Naive thymus-derived CD8-positive, alpha-beta T cell (primary cell): ENCODE data around the gene RGS13. TPM values are rescaled to one million over a fixed set of nuclear protein-coding genes. Genes with fewer than 3 reads are reported as not detected.

Experiments used
- ATAC-seq, 2 donors: fragments of 150-1000 bp; cut with Tn5 transposase in 1 of 2; sonication (Bioruptor Pico), chemical (Tn5 transposase) in 1 of 2; 1 replicate in 1 of 2; 2 replicates in 1 of 2; pipeline ENCODE4 v1.10.0; 2021; ENCODE audit warnings: mild to moderate bottlenecking in 2 of 2, moderate library complexity in 2 of 2
- POLR2A ChIA-PET: fragments of 350-600 bp; sonication (Branson Sonifier 250); formaldehyde crosslinking; loops from one replicate; lab custom pipeline; 2021; ENCODE audit warnings: antibody characterized with exemption; lab: Charles Lee
- DNase-seq, 10 donors: peaks; one replicate each; pipeline versions ENCODE4 v3.0.0 to v3.0.0-alpha.2; 2020 to 2022
- H3K27ac Mint-ChIP-seq, 10 donors: one replicate each; pipeline ENCODE4 v1.8.0; 2020 to 2022; ENCODE audit warnings: mild to moderate bottlenecking in 10 of 10, mixed read lengths in 10 of 10, moderate library complexity in 4 of 10, inconsistent platforms in 1 of 10
- H3K27me3 Mint-ChIP-seq, 5 donors: one replicate each; pipeline ENCODE4 v1.8.0; 2021 to 2022; ENCODE audit warnings: mixed read lengths in 5 of 5
- H3K36me3 Mint-ChIP-seq, 3 donors: one replicate each; pipeline ENCODE4 v1.8.0; 2020 to 2022; ENCODE audit warnings: mixed read lengths in 3 of 3, mild to moderate bottlenecking in 2 of 3, inconsistent platforms in 1 of 3
- H3K4me1 Mint-ChIP-seq, 4 donors: one replicate each; pipeline ENCODE4 v1.8.0; 2021 to 2022; ENCODE audit warnings: mixed read lengths in 4 of 4
- H3K4me3 Mint-ChIP-seq, 10 donors: one replicate each; pipeline ENCODE4 v1.8.0; 2020 to 2022; ENCODE audit warnings: mild to moderate bottlenecking in 10 of 10, mixed read lengths in 10 of 10, moderate library complexity in 6 of 10, inconsistent platforms in 1 of 10
- H3K9me3 Mint-ChIP-seq, 9 donors: one replicate each; pipeline ENCODE4 v1.8.0; 2020 to 2022; ENCODE audit warnings: mixed read lengths in 9 of 9, mild to moderate bottlenecking in 3 of 9, inconsistent platforms in 1 of 9, moderate library complexity in 1 of 9
- polyA plus RNA-seq, 3 donors: library from polyadenylated mRNA; unstranded; fragments of 300-500 nt; fragmentation: Illumina TruSeq; gene quantifications; one replicate each; pipeline ENCODE4 v1.2.3, GENCODE V29; 2021
- total RNA-seq, 8 experiments: library from RNA in 2 of 8; stranded (reverse) in 2 of 8; gene quantifications; one replicate each; pipeline ENCODE4 v1.2.3 and lab custom pipeline; 2021 to 2026

RGS13 gene
- total and polyA plus RNA-seq, 5 experiments from 2014 or later = not detected

GRCh38 chr1:192630521-192631287 lies 5.2 kb upstream of the RGS13 start:
- DNase-seq = no peak
- Mint-ChIP-seq H3K27ac (no peak overlapping the region), H3K27me3 (peaks cover 0 to 13% (median 2%) of the 10 kb centered on the region in 5 donors), H3K36me3 (no peaks in the 10 kb centered on the region), H3K4me1 (no peaks in the 10 kb centered on the region), H3K4me3 (no peak overlapping the region), H3K9me3 (no peaks in the 10 kb centered on the region)
- ATAC-seq = no peak
- POLR2A ChIA-PET = no interaction called here

DNA sequence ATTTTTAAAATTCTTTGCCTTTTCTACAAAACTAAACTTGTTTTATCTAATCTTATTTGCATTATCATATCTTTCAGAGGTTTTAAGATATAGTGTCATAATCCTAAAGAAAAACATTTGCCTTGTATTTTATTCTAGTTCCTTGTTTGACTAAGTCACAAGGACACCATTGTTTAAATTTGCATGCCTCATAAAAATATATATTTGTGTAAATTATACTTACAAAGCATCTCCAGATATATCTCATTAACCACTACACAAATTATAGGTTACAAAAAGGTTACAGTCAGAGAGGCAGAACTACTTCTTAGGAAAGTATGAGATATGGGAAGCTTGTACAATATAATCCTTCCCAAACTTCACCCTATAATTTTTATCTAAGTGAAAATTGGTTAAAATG lies 4.2 kb upstream of the RGS13 start:
- POLR2A ChIA-PET = no interaction called here

GRCh38 chr1:192632188-192632587 lies 3.8 kb upstream of the RGS13 start:
- Mint-ChIP-seq H3K4me1 (no peaks in the 10 kb centered on the region), H3K27me3 (peaks cover 0 to 14% (median 2%) of the 10 kb centered on the region in 5 donors), H3K36me3 (no peaks in the 10 kb centered on the region), H3K4me3 (no peak overlapping the region), H3K9me3 (no peaks in the 10 kb centered on the region), H3K27ac (no peak overlapping the region)
- POLR2A ChIA-PET = no interaction called here
- DNase-seq = no peak
- ATAC-seq = no peak

More for the DNA sequence above, 4.2 kb upstream of the RGS13 start:
- no peaks in the 10 kb centered on the region for H3K9me3 Mint-ChIP-seq
- no peak for DNase-seq
- no peaks in the 10 kb centered on the region for H3K4me1 Mint-ChIP-seq
- ATAC-seq = no peak
- H3K27me3 Mint-ChIP-seq = peaks cover 0 to 13% (median 2%) of the 10 kb centered on the region in 5 donors
- no peak overlapping the region for H3K4me3 Mint-ChIP-seq
- no peak overlapping the region for H3K27ac Mint-ChIP-seq
- no peaks in the 10 kb centered on the region for H3K36me3 Mint-ChIP-seq

GRCh38 chr1:192632641-192633532 lies 3.1 kb upstream of the RGS13 start:
- no peaks in the 10 kb centered on the region for H3K9me3 Mint-ChIP-seq
- no peaks in the 10 kb centered on the region for H3K36me3 Mint-ChIP-seq
- no peak overlapping the region for H3K4me3 Mint-ChIP-seq
- peaks cover 0 to 14% (median 2%) of the 10 kb centered on the region in 5 donors for H3K27me3 Mint-ChIP-seq
- POLR2A ChIA-PET = no interaction called here
- H3K4me1 Mint-ChIP-seq = no peaks in the 10 kb centered on the region
- no peak for DNase-seq
- ATAC-seq = no peak
- no peak overlapping the region for H3K27ac Mint-ChIP-seq

GRCh38 chr1:192633533-192634253 lies 2.3 kb upstream of the RGS13 start:
- no peak for DNase-seq
- Mint-ChIP-seq H3K36me3 (no peaks in the 10 kb centered on the region), H3K27ac (no peak overlapping the region), H3K27me3 (peaks cover 0 to 15% (median 2%) of the 10 kb centered on the region in 5 donors), H3K4me1 (no peaks in the 10 kb centered on the region), H3K4me3 (no peak overlapping the region), H3K9me3 (no peaks in the 10 kb centered on the region)
- POLR2A ChIA-PET = no interaction called here
- no peak for ATAC-seq

DNA sequence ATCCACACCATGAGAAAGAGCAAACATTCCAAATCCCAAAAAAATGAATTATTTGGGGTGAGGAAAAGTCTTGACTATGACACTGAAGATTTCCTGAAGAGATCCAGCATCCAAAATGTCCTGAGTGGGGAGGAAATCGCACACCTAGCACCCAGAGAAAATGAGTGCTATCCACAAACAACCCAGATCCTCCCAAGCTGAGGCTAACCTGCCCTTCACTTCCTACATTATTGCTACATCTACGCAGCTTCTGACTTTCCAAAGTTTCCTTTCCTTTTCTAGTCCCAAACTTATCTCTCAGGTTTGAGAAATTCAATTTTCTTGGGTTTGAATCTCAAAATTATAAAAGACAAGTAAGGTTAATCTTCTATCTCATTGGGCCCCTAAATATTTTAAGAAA lies 906 bp upstream of the RGS13 start:
- Mint-ChIP-seq H3K36me3 (no peaks in the 10 kb centered on the region), H3K9me3 (no peaks in the 10 kb centered on the region), H3K27me3 (peaks cover 0 to 19% (median 2%) of the 10 kb centered on the region in 5 donors), H3K4me1 (peaks cover 0 to 6% (median 0%) of the 10 kb centered on the region in 4 donors), H3K27ac (no peak overlapping the region), H3K4me3 (no peak overlapping the region)
- no peak for DNase-seq
- ATAC-seq = no peak
- POLR2A ChIA-PET = no interaction called here

- Mint-ChIP-seq H3K36me3 (no peaks in the 10 kb centered on the region), H3K27ac (no peak overlapping the region), H3K9me3 (no peaks in the 10 kb centered on the region), H3K4me3 (no peak overlapping the region), H3K27me3 (peaks cover 0 to 13% (median 0%) of the 10 kb centered on the region in 5 donors), H3K4me1 (peaks cover 0 to 6% (median 0%) of the 10 kb centered on the region in 4 donors)
- POLR2A ChIA-PET = no interaction called here
- no peak for DNase-seq
- no peak for ATAC-seq
These were observed 3.8 kb downstream of the RGS13 start for GRCh38 chr1:192639607-192640368.

DNA sequence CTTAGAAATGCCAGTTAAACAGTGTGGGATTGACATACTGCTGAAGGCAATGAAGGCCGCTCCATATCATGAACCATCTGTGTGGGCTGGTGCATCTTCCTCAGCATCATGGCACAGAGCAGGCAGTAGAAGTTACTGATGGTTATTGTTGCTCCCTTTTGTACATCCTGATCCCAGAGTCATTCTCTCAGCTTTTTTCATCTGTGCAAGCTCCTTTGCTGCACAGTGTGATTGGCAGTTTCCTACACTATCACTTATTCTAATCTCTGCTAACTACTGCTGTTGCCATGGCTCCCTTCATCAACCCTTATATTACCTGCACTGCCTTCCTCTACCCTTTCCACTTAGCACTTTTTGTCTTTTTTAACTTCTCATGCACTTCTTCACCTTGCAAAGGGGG lies 16.2 kb downstream of the RGS13 start:
- ATAC-seq (no peak), DNase-seq (no peak)
- Mint-ChIP-seq H3K4me1 (no peaks in the 10 kb centered on the region), H3K9me3 (no peaks in the 10 kb centered on the region), H3K4me3 (no peak overlapping the region), H3K36me3 (no peaks in the 10 kb centered on the region), H3K27ac (no peak overlapping the region), H3K27me3 (peaks cover 0 to 9% (median 4%) of the 10 kb centered on the region in 5 donors)
- POLR2A ChIA-PET = no interaction called here

GRCh38 chr1:192654120-192654519 lies 18.2 kb downstream of the RGS13 start:
- H3K4me1 Mint-ChIP-seq = no peaks in the 10 kb centered on the region
- H3K36me3 Mint-ChIP-seq = no peaks in the 10 kb centered on the region
- H3K27me3 Mint-ChIP-seq = peaks cover 0 to 5% (median 0%) of the 10 kb centered on the region in 5 donors
- H3K27ac Mint-ChIP-seq = no peak overlapping the region
- ATAC-seq (no peak), DNase-seq (no peak)
- POLR2A ChIA-PET = no interaction called here
- no peaks in the 10 kb centered on the region for H3K9me3 Mint-ChIP-seq
- H3K4me3 Mint-ChIP-seq = no peak overlapping the region

DNA sequence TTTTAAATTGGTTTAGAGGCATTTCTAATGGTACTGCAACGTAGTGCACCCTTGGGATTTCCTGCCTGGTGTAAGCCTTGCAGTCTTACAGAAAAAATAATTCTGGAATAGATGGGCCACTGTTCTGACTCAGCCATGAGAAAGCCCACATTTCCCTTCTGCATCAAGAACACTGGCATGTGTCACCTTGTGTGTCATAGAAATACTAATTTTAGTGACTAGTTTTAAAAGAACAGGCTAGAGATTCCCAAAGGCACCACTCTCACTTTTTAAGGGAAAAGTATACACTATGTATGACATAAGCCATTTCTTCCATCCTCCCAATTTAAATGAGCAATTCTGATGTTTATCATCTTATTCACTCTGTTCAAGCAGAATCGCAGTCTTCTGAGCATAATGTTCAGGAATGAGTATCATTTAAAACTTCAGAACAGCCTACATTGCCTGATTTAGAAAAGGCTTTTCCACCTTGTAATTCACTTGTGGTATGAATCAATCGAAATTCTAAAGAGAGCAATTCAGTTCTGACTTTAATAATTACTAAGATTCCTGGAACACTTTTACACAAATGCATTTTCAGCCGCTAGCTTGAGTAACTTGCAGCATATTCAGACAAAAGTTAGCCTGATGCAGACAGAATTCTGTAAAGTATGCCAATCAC lies 18.8 kb downstream of the RGS13 start:
- Mint-ChIP-seq H3K9me3 (no peaks in the 10 kb centered on the region), H3K36me3 (no peaks in the 10 kb centered on the region), H3K4me1 (no peaks in the 10 kb centered on the region), H3K4me3 (no peak overlapping the region), H3K27me3 (peaks cover 0 to 5% (median 0%) of the 10 kb centered on the region in 5 donors), H3K27ac (no peak overlapping the region)
- ATAC-seq (no peak), DNase-seq (no peak)
- POLR2A ChIA-PET = no interaction called here

DNA sequence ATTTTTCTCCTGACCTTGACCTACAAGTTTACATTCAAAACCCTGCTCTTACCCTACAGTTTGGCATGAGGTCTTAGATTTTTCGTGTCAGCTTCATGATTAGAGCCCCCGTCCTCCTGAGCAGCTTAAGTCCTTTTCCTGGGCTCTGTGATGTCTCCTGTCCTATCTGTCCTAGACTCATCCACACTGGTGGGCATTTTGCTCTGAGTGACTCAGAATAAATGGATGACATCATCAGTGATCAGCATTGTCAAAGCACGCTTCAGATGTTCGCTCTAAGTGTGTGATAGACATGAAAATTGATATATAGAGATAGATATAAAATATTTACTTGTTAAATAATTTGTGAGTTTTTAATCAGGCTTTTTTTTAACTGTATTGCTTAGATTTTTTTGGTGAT lies 21.8 kb downstream of the RGS13 start:
- H3K27me3 Mint-ChIP-seq = peaks cover 0 to 5% (median 0%) of the 10 kb centered on the region in 5 donors
- H3K4me3 Mint-ChIP-seq = no peak overlapping the region
- H3K27ac Mint-ChIP-seq = no peak overlapping the region
- H3K9me3 Mint-ChIP-seq = peaks cover 0 to 4% (median 0%) of the 10 kb centered on the region in 9 donors
- DNase-seq (no peak), ATAC-seq (no peak)
- no peaks in the 10 kb centered on the region for H3K4me1 Mint-ChIP-seq
- POLR2A ChIA-PET = no interaction called here
- H3K36me3 Mint-ChIP-seq = no peaks in the 10 kb centered on the region

DNA sequence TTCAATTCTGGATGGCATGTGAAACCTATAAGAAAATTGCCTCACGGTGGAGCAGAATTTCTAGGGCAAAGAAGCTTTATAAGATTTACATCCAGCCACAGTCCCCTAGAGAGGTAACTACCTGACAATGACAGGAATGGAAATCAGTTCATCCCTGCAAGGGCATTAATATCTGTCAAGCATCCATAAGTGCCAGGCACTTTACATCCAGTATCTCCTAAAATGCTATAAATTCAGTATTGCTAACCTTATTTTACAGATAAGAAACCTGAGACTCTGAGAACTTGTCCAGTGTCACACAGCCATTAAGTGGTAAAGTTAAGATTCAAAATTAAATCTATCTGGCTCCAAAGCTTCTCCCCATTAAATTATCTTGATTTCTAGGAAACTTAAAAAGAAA lies 22.3 kb downstream of the RGS13 start:
- POLR2A ChIA-PET = no interaction called here
- peaks cover 0 to 4% (median 0%) of the 10 kb centered on the region in 9 donors for H3K9me3 Mint-ChIP-seq
- no peaks in the 10 kb centered on the region for H3K4me1 Mint-ChIP-seq
- H3K27me3 Mint-ChIP-seq = peaks cover 0 to 5% (median 0%) of the 10 kb centered on the region in 5 donors
- H3K4me3 Mint-ChIP-seq = no peak overlapping the region
- no peak overlapping the region for H3K27ac Mint-ChIP-seq
- ATAC-seq = no peak
- H3K36me3 Mint-ChIP-seq = no peaks in the 10 kb centered on the region
- DNase-seq = no peak
